K562 (cell line): ENCODE data around the gene CEP135. TPM values are rescaled to one million over a fixed set of nuclear protein-coding genes. Genes with fewer than 3 reads are reported as not detected.
A peak's percentile ranks its signal among the peaks of the same experiment; 100 is the strongest.

Source experiments
- ATAC-seq: fragments of 200-7000 bp; cut with Tn5 transposase; 3 replicates; pipeline ENCODE4 v1.9.1; 2020; ENCODE audit warnings: moderate library complexity
- BruUV-seq: library from RNA; stranded (reverse); fragments of 400-500 nt; replicated peaks from 2 replicates; lab custom pipeline; 2021; lab: Mats Ljungman, UMichigan
- CTCF ChIA-PET: fragments of 300-600 bp; formaldehyde crosslinking; extraction: SDS; loops from one replicate; lab custom pipeline; 2021; ENCODE audit warnings: low intra/inter-chr PET ratio; lab: Yijun Ruan, JAX
- POLR2A ChIA-PET: fragments of 300-600, 350-650 bp; sonication (Branson Sonifier 250); formaldehyde crosslinking; extraction: SDS; loops from one replicate; lab custom pipeline; 2021; ENCODE audit warnings: antibody characterized with exemption, inconsistent platforms; lab: Yijun Ruan, JAX
- DNase-seq, 4 experiments: peaks; one replicate each; pipeline versions ENCODE4 v3.0.0 to v3.0.0-alpha.2; 2011 to 2018; ENCODE audit warnings: low spot score in 3 of 4, mixed read lengths in 3 of 4; ENCODE audit errors: extremely low read depth in 1 of 4
- FAIRE-seq: peaks from 2 replicates; lab custom pipeline; 2011; peaks lifted over from hg19 to GRCh38; lab: Jason Lieb, UNC
- H2AFZ ChIP-seq: 2 replicates; pipeline ENCODE4 v1.6.0; 2011; ENCODE audit warnings: low read depth, low read length, control low read depth, inconsistent platforms
- H3K27ac ChIP-seq: fragments of 200-600 bp; 3 replicates; pipeline ENCODE4 v1.8.0; 2011; ENCODE audit warnings: low read depth, mild to moderate bottlenecking, control low read depth, inconsistent platforms, low read length, moderate library complexity, mixed read lengths; ENCODE audit errors: extremely low read depth
- H3K27me3 ChIP-seq, 2 experiments: fragments of 300-600 bp in 1 of 2; 2 replicates in 1 of 2; 3 replicates in 1 of 2; pipeline versions ENCODE4 v1.6.0 to v1.8.0; 2011; ENCODE audit warnings: inconsistent platforms in 2 of 2, low read length in 2 of 2, mild to moderate bottlenecking in 1 of 2, mixed read lengths in 1 of 2, moderate library complexity in 1 of 2; ENCODE audit not compliant: control insufficient read depth in 2 of 2, insufficient read depth in 2 of 2
- H3K36me3 ChIP-seq: fragments of 300-600 bp; 3 replicates; pipeline ENCODE4 v1.8.0; 2011; ENCODE audit warnings: mild to moderate bottlenecking, low read length, inconsistent platforms; ENCODE audit not compliant: control insufficient read depth, insufficient read depth
- H3K4me1 ChIP-seq, 2 experiments: fragments of 200-600 bp in 1 of 2; replicated peaks in 1 of 2; 2 replicates in 1 of 2; 3 replicates in 1 of 2; pipeline versions ENCODE4 v1.5.1 to v1.8.0; 2011; ENCODE audit warnings: inconsistent platforms in 2 of 2, low read length in 2 of 2, mild to moderate bottlenecking in 1 of 2, mixed read lengths in 1 of 2, moderate library complexity in 1 of 2; ENCODE audit not compliant: control insufficient read depth in 2 of 2, insufficient read depth in 2 of 2
- H3K4me2 ChIP-seq: 2 replicates; pipeline ENCODE4 v1.6.1; 2011; ENCODE audit warnings: low read length, control low read depth, inconsistent platforms, mixed read lengths; ENCODE audit not compliant: insufficient read depth
- H3K4me3 ChIP-seq: fragments of 200-600 bp; sonication (generic), shearing (Covaris generic); 2 replicates; pipeline ENCODE4 v1.5.1; 2016; ENCODE audit warnings: control low read depth, inconsistent platforms
- H3K79me2 ChIP-seq: fragments of 200-600 bp; 3 replicates; pipeline ENCODE4 v1.8.0; 2011; ENCODE audit warnings: low read length, inconsistent platforms; ENCODE audit not compliant: control insufficient read depth, insufficient read depth
- H3K9ac ChIP-seq, 2 experiments: 2 replicates each; pipeline versions ENCODE4 v1.6.0 to v1.6.1; 2011; ENCODE audit warnings: low read depth in 2 of 2, low read length in 2 of 2, control low read depth in 1 of 2, inconsistent platforms in 1 of 2, mild to moderate bottlenecking in 1 of 2, mixed read lengths in 1 of 2; ENCODE audit not compliant: insufficient read depth in 1 of 2
- H3K9me1 ChIP-seq: one replicate; pipeline ENCODE4 v1.6.0; 2011; ENCODE audit warnings: inconsistent platforms, mild to moderate bottlenecking, low read length, moderate library complexity; ENCODE audit not compliant: control insufficient read depth, insufficient read depth
- H3K9me3 ChIP-seq: replicated peaks from 2 replicates; pipeline ENCODE4 v1.5.1; 2011; ENCODE audit warnings: low read depth, low read length, inconsistent platforms; ENCODE audit not compliant: control insufficient read depth, insufficient read depth
- H4K20me1 ChIP-seq: replicated peaks from 2 replicates; pipeline ENCODE4 v1.6.1; 2011; ENCODE audit warnings: low read length, inconsistent platforms, mixed read lengths; ENCODE audit not compliant: control insufficient read depth, insufficient read depth
- ADNP ChIP-seq: fragments of 200-800 bp; sonication (Bioruptor generic); IDR thresholded peaks from 2 replicates; pipeline ENCODE4 v1.6.1; 2016; ENCODE audit warnings: missing genetic modification characterization, missing compliant biosample characterization
- CBX5 ChIP-seq: IDR thresholded peaks from 2 replicates; pipeline ENCODE4 v1.6.1; 2014; ENCODE audit warnings: low read depth, borderline replicate concordance
- CCNT2 ChIP-seq: IDR thresholded peaks from 2 replicates; pipeline ENCODE4 v1.6.1; 2011; ENCODE audit warnings: borderline replicate concordance, low read depth, mild to moderate bottlenecking, moderate library complexity, mixed read lengths, low read length; ENCODE audit not compliant: insufficient read length; ENCODE audit errors: extremely low read depth
- CHD1 ChIP-seq: fragments of 200-600 bp; sonication (generic); IDR thresholded peaks from one replicate; pipeline ENCODE4 v1.6.1; 2012; ENCODE audit warnings: mild to moderate bottlenecking, moderate library complexity, low read length, inconsistent platforms
- COPS2 ChIP-seq: fragments of 450-650 bp; conservative IDR thresholded peaks from 2 replicates; pipeline ENCODE4 v1.6.1; 2016; ENCODE audit warnings: mild to moderate bottlenecking, moderate library complexity
- ETS1 ChIP-seq: conservative IDR thresholded peaks from 2 replicates; pipeline ENCODE4 v1.6.1; 2011; ENCODE audit warnings: low read depth, mild to moderate bottlenecking, low read length; ENCODE audit not compliant: control insufficient read depth
- FOXJ3 ChIP-seq: sonication (generic); formaldehyde crosslinking; IDR thresholded peaks from 2 replicates; pipeline ENCODE4 v1.4.0; 2020; ENCODE audit warnings: mild to moderate bottlenecking, missing genetic modification reagents
- MITF ChIP-seq: IDR thresholded peaks from 2 replicates; pipeline ENCODE4 v1.6.1; 2014; ENCODE audit warnings: antibody characterized with exemption
- NR2C1 ChIP-seq, 2 experiments: fragments of 450-650 bp; IDR thresholded peaks; 2 replicates each; pipeline ENCODE4 v1.6.1; 2017; ENCODE audit warnings: mild to moderate bottlenecking in 2 of 2, antibody characterized with exemption in 1 of 2, inconsistent platforms in 1 of 2, missing compliant biosample characterization in 1 of 2, missing genetic modification characterization in 1 of 2
- NR4A1 ChIP-seq, 2 experiments: fragments of 250-450 bp in 1 of 2; fragments of 450-650 bp in 1 of 2; sonication (Bioruptor Pico) in 1 of 2; IDR thresholded peaks; 2 replicates each; pipeline versions ENCODE4 v1.4.0 to v1.6.1; 2016 to 2020; ENCODE audit warnings: mild to moderate bottlenecking in 2 of 2, missing compliant biosample characterization in 1 of 2, missing genetic modification characterization in 1 of 2, moderate library complexity in 1 of 2
- RAD21 ChIP-seq, 2 experiments: fragments of 250-450 bp in 1 of 2; fragments of 450-650 bp in 1 of 2; sonication (Bioruptor Pico) in 1 of 2; formaldehyde crosslinking in 1 of 2; IDR thresholded peaks in 1 of 2; conservative IDR thresholded peaks in 1 of 2; 2 replicates each; pipeline versions ENCODE4 v1.4.0 to v1.8.0; 2020 to 2022; ENCODE audit warnings: mild to moderate bottlenecking in 2 of 2, moderate library complexity in 1 of 2
- SAFB ChIP-seq: fragments of 200-400 bp; formaldehyde crosslinking; IDR thresholded peaks from 2 replicates; pipeline ENCODE4 v1.6.1; 2017; ENCODE audit warnings: low read depth, low read length, borderline replicate concordance
- SIRT6 ChIP-seq: IDR thresholded peaks from one replicate; pipeline ENCODE4 v1.6.1; 2012; ENCODE audit warnings: low read depth, mild to moderate bottlenecking, control low read depth, inconsistent platforms, low read length, moderate library complexity
- ZNF277 ChIP-seq: fragments of 250-450 bp; sonication (Bioruptor Pico); IDR thresholded peaks from 2 replicates; pipeline ENCODE4 v1.8.0; 2022; ENCODE audit warnings: inconsistent platforms, mild to moderate bottlenecking, moderate library complexity, borderline replicate concordance
- WGBS: fragments of 100-300 bp; shearing (Covaris generic); methylation state at CpG from one replicate; pipeline ENCODE4 v1.1.6; 2016; ENCODE audit warnings: low coverage, mixed read lengths; ENCODE audit not compliant: insufficient coverage; ENCODE audit errors: missing lambda C conversion rate; 5-methylcytosine and 5-hydroxymethylcytosine counted together
- in situ Hi-C: fragments of 300-500 bp; cut with MboI; formaldehyde crosslinking; loops from 4 replicates; pipeline ENCODE4 v1.15.0; 2018; ENCODE audit warnings: inconsistent platforms, mixed read lengths
- intact Hi-C: fragments of 100-400 bp; cut with micrococcal nuclease; formaldehyde crosslinking; loops from 2 replicates; pipeline ENCODE4 v1.14.2; 2022
- polyA plus RNA-seq, 8 experiments: library from polyadenylated mRNA; depleted of rRNA in 4 of 8; stranded (reverse) in 5 of 8; unstranded in 3 of 8; fragments of >200 nt; fragmentation: Nextera tagmentation in 2 of 8; fragmentation: Illumina TruSeq in 1 of 8; extraction: Ambion mirVana in 2 of 8; extraction: Trizol in 1 of 8; gene quantifications; 2 replicates each; pipeline versions ENCODE4 v1.2.1 to v1.2.3, GENCODE V29; 2011 to 2014; ENCODE audit warnings: inconsistent platforms in 1 of 8, missing spikeins in 1 of 8
- total RNA-seq, 7 experiments: library from RNA; depleted of rRNA in 6 of 7; stranded (reverse); fragments of >200 nt in 6 of 7; fragmentation: Illumina TruSeq in 2 of 7; extraction: Trizol in 2 of 7; gene quantifications; 2 replicates each; pipeline versions ENCODE4 v1.2.1 to v1.2.3, GENCODE V29; 2011 to 2021; ENCODE audit warnings: low replicate concordance in 1 of 7

Gene CEP135
- total and polyA plus RNA-seq, 9 of the 15 experiments (the other 6 are each of a cell fraction or from before 2014, with no cell fraction given): 3.1 to 18.9 (median 15.3) TPM

GRCh38 chr4:56048383-56048701, 99.6 kb downstream of the CEP135 start (continued):
- TF ChIP-seq SIRT6 (no peak), CBX5 (no peak)

DNA sequence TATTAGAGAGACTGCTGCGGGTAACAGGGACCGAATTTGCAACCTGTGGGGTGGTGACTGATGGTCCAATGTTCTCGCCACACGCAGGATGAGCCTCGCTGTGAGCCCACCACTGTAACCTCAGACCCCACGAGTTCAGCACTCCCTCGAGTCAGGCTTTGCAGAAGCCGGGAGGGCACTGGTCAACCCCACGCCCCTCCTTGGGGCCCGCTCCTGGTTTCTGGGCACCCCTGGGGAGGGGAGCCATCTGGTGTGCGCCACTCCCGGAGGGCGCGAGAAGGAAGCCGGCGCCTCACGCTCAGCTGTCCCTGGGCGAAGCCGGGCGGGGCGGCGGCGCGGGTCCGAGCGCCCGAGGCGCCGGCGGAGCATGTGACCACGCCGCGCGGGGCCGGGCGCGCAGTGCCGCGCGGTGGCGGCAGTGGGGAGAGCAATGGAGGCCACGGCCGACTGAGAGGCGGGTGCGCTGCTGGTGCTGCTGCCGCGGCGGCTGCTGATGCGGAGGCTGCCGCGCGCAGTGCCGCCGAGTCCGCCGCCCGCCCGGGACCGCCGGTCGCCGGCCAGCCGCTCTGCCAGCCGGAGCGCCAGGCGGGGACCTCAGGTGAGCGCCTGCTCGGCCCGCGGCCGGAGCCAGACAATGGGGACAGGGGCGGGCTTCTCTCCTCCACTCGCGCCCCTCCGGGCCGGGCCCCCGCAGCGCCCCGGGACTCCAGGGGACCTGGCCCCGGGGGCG, 100.1 kb downstream of the CEP135 start:
- POLR2A ChIA-PET: no interaction called here
- in situ Hi-C loops (no loop called here), intact Hi-C loops (loop anchor here (2.0 to 5.0 kb wide), 2 partner anchors 100 to 253 kb away; partner anchors contain the start of gene CEP135)
- H3K9me3 ChIP-seq: no peaks in the 10 kb centered on the region
- no peak overlapping the region for H3K27ac ChIP-seq
- FAIRE-seq: no peak
- H3K4me3 ChIP-seq: peak overlapping the region; percentile 47
- peak; percentile 60 to 75 (median 68) for DNase-seq
- 3% methylated on average over 58 of the region's 81 CpGs for WGBS
- peaks cover 0 to 16% of the 10 kb centered on the region in 2 experiments; a peak in 3 of 5 replicates for H3K4me1 ChIP-seq
- H3K79me2 ChIP-seq: no peaks in the 10 kb centered on the region
- H3K9me1 ChIP-seq: no peaks in the 10 kb centered on the region
- no peaks in the 10 kb centered on the region for H4K20me1 ChIP-seq
- no peaks in the 10 kb centered on the region for H3K36me3 ChIP-seq
- peak overlapping the region; percentile 78 for H3K4me2 ChIP-seq
- CTCF ChIA-PET: interaction anchor here (1.1 to 1.3 kb wide), 2 partner anchors 100 to 101 kb away, joined by 3 to 4 read pairs; partner anchors contain the start of gene CEP135
- H3K27me3 ChIP-seq: peaks cover 15 to 17% of the 10 kb centered on the region in 2 experiments
- BruUV-seq: no TSS peak
- H3K9ac ChIP-seq: peak overlapping the region; percentile 30 to 88; a peak in 3 of 4 replicates
- peak; percentile 98 for ATAC-seq
- H2AFZ ChIP-seq: peak overlapping the region; percentile 78
- no peak for TF ChIP-seq NR2C1 (IDR thresholded peaks at IDR 0.05)
- TF ChIP-seq NR2C1 (tag; IDR thresholded peaks at IDR 0.05): no peak
- TF ChIP-seq ZNF277 (CRISPR knock-in tag): no peak
- TF ChIP-seq CHD1: peak; percentile 27
- no peak for TF ChIP-seq ADNP (tag)
- TF ChIP-seq RAD21 (CRISPR knock-in tag; conservative IDR thresholded peaks at IDR 0.05 in 1 of 2, IDR thresholded peaks at IDR 0.05 in 1 of 2): peak in 1 of 2 experiments; percentile 71; a peak in 3 of 4 replicates
- TF ChIP-seq CCNT2: peak; percentile 46
- 0 out of 2 replicates have a peak, but pooled peaks have one; percentile 33 for TF ChIP-seq ETS1
- TF ChIP-seq NR4A1 (CRISPR knock-in tag; IDR thresholded peaks at IDR 0.05): no peak
- 0 out of 2 replicates have a peak, but pooled peaks have one; percentile 39 for TF ChIP-seq NR4A1 (tag; IDR thresholded peaks at IDR 0.05)
- TF ChIP-seq MITF: 0 out of 2 replicates have a peak, but pooled peaks have one; percentile 30
- 0 out of 2 replicates have a peak, but pooled peaks have one; percentile 25 for TF ChIP-seq SAFB
- TF ChIP-seq COPS2: no peak
- TF ChIP-seq FOXJ3 (CRISPR knock-in tag): no peak
